Activated CD8-positive, alpha-beta memory T cell treated with anti-CD3 and anti-CD28 coated beads for 48 hours (primary cell): ENCODE data around the gene RGS6.

ENCODE experiments used
- DNase-seq, 3 experiments: peaks; one replicate each; pipeline ENCODE4 v3.0.0-alpha.2; 2020; ENCODE audit warnings: low read depth in 2 of 3, low spot score in 2 of 3

RGS6 gene

DNA sequence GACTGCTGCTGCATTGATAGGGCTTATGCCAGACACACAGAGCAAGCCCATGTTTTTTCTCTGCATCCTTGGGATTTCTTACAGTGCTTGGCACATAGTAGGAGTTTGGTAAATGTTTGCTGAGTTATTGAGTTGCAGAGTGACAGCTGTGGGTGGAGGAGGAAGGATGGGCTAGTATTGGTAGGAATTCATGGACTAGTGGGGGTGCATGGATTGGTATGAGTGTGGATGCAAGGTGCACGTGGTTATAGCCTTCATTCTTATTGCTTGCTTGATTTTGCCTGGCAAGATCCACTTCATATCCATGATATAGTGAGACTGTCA, 11.4 kb downstream of the RGS6 start:
- DNase-seq: no peak

DNA sequence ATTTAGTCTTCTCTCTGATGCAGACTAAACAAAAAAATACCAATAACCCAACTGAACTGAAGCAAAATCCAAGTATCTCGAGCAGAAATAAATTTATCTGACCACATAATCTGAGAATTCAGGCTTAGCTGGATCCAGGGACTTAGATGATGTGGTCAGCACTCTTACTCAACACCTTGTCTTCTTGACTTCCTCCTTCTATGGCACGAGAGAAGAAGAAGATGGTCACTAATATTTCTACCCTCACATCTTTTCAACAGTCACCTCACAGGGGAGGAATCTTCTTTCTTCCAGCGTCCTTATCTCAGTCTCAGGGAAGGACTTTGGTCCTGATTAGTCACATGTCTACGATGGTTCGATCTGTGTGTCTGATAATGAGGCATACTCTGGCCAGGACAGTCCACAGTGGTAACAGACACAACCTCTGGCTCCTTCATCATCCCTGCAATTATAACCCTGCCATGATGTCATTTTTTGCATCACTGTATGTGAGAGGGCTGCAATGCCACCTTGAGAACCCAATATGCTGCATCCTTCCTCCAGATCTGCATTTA, 15.8 kb downstream of the RGS6 start:
- no peak for DNase-seq

DNA sequence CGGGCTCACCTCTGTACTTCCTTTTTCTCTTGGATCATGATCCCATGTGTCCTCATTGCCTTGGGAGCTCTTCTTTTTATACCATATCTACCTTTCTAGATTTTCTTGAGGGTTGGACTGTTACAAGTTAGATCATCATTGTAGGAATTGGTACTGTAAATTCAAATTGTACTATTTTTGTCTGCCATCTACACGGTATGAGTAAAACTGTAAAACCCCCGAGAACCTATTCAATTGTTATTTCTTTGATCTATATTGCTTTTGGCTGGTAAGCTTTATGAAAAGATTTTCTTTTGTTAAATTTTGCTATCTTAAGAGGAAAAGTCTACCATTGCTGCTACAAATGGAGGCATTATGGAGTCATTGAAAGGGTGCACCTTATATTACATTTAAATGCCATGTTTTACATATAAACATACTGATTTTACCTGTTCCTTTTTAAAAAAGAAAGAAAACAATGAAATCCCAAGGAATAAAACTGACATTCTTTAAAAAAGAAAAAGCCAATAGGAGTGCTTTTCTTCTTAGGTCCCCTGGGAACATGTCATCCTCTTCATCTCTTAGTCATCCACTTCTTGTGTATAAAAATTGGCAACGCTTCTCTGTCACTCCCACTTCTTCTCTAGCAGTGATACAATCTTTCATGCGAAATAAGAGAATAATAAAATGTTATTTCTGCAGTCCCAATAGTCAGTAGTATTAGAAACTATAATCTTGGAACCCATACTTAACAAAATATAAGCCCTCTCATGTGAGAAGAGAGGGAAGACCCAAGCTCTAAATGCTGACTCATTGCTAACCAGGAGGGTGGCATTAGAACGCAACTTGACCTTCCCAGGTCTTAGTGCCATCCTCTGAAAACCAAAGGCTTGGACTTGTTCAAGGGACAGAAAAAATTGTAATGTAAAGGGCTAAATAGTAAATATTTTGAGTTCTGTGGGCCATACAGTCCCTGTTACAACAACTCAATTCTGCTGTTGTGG, 20.4 kb downstream of the RGS6 start:
- DNase-seq: no peak

DNA sequence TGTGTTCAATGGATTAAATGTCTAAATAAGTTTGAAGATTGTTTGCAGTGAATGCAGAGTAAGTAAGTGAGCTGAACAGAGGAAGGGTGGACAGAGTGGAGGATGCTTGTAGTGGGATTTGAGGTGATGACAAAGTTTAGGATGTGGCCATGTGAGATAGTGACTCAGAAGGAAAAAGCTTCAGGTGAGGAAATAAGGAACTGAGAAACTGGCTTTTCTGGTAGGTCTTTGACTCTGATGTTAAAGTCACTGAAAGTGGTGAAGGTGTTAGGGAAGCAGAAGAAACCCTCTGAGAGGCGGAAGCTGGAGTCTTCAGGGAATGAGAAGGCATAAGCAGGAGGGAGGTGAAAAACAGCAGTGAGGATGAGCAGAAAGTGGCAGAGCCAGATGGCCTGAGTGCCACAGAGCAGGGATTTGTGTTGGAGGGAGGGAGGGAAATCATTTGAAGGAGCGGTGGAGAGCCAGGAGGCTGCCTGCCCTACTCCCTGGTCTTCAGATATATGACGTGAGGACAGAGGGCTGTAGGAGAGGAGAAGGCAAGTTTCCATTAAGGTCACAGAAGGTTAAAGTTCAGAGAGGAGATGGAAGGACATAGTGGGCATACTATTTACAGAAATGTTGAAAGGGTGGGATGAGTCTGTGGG, 24.8 kb downstream of the RGS6 start:
- DNase-seq: no peak

DNA sequence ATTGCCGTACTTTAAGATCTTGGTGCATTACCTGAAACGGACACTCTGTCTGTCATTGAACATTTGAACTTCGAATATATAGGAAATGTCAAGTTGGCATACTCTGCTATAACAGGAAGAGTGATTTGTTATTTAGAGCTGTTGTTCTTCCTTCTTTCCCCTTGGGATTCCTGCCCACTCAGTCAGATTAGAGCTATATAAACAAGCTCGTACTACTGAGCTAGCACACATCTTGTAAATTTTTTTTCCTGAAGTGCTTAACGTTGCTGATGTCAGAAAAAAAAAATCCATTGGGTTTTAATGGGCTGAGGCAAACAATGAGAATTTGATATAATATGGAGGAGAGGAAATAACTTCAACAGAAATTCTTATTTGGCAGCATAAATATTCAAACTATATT, 26.8 kb downstream of the RGS6 start:
- no peak for DNase-seq

DNA sequence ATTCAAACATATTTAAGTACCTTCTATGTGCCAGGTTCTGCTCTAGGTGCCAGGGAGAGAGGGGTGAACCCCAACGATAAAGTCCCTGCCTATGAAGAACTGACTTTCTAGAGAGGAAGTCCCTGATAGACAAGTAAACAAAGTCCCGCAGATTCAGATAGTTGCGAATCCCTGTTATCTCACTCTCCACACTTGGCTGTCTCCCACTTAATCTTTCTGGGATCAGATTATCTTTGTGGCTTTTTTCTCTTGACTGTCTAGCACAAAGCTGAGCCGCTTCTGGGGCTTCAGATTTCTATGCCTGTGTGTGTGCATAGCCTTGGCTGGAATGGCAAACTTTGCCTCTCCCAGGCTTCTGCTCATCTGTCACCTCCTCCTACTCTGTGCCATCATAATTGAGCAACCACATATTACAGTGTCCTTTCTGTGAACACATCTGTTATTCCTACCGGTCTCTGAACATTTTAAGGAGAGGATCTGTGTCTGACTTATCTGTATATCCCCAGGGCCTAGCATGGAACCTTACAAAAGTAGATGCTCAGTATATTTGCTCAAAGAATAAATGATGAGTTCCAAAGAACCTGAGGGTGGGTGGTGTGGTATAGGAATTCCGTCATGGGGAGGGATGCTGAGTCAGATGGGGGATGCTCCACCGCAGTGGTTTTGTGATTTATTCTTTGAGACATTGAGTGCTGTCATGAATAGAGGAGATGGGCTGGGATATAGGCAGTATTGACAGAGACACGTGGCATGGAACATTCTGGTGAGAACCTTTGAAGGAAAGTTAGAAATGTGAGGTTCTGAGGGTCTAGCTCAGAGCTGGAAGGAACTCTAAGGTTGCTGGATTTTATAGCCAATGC, 28.5 kb downstream of the RGS6 start:
- DNase-seq: no peak

DNA sequence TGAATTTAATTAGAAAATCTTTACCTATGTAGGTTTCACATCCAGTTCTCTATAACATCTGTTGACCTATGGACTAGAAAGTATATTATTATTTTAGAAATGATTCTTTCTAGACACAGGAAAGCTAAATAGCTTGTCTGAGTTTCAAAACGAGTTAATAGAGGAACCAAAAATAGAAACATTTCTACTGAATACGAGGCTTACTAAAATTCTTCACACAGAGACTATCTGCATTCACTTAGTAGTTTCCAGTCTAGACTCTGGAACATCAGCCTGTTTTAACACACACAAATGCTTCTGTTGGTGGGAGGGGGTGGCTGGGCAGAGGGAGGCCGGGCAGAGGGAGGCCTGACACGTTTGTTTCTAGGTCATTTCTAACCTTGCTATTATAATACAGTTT, 29.7 kb downstream of the RGS6 start:
- no peak for DNase-seq

DNA sequence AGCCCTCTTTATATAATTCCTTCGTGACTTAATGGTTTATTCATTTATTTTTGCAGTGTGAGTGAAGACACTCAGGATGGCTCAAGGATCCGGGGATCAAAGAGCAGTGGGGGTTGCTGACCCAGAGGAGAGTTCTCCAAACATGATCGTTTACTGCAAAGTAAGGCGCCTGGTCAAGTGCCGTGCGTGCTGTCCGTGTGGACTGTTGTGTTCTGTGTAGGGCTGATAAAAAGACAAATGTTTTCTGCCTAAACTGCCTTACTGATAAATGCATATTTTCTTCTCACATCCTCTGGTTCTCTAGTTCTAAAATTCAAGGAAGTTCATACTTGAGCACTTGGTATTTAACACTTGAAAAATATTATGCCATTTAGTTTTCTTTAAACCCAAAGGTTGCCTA, 32.5 kb downstream of the RGS6 start:
- DNase-seq: no peak

DNA sequence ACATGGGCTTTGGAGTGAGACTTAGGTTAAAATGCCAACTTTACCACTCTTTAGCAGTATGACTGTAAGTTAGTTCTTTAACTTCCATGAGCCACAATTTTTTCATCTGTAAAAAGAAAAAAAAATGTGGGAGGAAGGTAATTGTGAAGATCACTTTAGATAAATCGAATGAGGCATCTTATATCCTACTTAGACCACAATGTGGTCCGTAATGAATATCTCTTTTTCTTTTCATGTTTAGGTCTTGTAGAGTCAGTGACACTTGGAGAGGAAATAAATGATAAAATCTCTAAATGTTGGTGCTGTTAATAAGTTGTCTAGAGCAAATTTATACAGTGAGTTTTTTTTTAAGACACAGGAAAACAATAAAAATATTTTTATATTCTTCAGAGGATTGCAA, 34.3 kb downstream of the RGS6 start:
- no peak for DNase-seq

DNA sequence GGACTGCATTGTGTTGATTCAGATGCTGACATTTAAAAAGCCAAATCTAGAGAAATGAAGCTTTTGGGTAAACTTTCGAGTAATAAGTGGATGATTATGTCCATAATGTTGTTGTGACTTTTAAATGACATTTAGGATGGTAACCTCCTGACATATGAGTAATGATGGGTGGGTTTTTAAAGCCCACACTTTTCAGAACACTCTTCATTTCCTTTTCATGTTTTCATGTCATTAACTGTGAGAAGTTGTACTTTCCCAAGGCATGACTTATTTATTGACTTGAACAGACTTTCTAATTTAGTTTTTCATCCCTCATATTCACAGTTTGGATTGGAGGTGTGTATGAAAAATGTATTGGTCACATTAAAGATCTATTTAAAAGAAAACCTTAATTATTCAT, 35.5 kb downstream of the RGS6 start:
- DNase-seq: no peak

DNA sequence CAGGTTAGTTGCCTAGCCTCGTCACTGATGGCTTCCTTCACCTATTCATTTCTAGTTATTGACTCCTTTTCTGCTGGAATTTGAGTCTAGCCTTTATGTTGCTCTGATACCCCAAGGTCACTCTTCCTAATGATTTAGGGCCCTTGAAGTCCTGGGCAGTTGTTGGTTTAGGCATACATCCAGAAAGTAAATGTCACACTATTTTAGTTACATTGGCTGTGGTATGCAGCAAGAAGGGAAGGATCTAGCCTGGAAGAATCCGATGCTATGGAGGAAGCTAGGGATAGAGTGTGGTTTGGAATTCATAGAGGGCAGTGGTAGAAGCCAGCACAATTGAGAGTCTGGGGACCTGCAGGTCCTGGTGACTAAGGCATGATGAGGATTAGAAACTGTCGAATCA, 38.0 kb downstream of the RGS6 start:
- no peak for DNase-seq

DNA sequence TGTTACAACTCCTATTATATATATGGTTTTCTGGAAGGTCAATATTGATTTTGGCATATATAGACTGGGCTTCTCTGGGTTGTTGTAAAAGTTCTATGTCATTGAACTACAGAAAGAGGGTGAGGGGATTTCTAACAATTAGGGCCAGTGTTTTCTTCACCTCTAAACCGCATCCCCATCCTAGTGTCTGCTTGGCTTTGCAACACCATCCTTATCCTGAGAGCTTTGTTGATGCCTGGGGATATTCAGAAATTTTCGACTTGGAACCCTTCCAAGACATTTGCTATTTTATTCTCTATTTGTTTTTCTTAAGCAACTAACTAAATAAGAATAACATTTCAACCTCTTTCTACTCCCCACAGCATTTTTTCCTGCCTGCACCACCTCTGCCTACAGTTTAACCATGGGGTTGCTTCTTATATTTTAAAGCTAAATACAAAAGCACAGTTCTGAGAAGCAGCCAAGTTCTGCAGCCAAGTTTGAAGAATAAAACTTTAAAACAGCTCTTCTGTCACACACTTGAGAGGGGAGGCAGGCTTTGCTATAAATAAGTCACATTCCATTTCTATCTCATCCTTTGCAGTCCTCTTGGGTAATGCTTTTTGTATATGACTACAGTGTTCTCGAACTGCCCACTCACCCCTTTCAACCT, 53.4 kb downstream of the RGS6 start:
- DNase-seq: no peak

DNA sequence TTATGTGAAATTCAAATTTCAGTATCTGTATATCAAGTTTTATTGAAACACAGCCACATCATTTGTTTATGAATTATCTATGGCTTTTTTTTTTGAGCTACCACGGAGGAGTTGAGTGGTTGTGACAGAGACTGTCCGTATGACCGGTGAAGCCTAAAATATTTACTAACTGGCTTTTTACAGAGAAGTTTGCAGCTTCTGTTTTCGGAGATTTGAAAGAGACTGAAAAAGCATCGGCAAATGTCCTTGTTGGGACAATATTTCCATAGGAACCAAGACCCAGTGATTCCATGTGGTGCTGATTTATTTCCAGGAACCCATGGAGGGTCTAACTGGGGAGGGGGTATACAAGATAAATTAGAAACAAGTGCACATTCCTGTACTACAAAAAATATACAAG, 56.2 kb downstream of the RGS6 start:
- DNase-seq: no peak

DNA sequence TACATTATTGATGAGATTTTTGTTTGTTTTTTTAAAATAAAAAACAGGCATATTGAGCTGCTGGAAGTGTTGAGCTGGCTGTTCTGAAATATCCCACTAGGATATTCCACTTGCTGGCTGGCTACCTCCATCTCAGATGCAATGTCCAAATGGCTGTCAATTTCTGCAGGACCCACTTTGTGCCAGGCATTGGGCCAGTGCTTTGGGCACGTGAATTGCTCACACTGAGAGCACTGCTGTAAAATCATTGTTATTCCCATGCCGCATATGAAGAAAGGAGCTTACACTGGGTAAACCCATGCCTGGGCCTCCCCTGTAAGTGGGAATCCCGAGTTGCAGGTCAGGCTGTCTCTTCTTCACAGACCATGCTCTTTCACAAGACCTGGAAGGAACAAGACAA, 56.7 kb downstream of the RGS6 start:
- no peak for DNase-seq

DNA sequence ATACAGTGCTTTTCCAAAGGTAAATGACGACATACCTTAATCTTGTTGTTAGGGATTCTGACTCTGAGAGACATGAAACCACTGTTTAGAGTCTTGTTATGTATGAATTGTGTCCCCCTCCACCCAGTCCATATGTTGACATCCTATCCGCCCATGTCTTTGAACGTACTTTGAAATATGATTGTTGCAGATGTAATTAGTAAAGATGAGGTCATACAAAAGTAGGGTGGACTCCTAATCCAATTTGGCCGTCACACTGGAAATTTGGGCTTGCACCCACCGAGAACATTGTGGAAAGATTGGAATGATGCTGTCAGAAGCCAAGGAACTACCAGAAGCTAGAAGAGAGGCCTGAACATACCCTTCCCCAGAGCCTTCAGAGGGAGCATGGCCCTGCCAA, 62.2 kb downstream of the RGS6 start:
- no peak for DNase-seq

DNA sequence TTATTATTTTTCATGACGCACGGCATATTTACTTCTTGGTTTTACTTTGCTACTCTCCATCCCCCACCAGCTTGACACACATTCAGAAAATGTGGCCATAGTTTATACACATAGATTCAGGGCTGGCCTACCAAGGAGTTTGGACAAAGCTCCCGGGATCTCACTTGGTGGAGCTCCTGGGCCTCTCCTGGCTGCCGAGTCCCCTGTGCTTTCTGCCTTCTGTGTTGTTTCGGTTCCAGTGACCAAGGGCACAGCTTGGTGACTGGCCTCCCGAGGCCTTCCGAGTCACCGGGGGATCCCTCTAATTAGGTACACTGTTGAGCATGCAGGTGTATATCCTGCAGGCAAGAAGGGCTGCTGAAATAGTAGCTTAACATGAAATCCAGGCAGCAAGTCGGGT, 63.5 kb downstream of the RGS6 start:
- no peak for DNase-seq

DNA sequence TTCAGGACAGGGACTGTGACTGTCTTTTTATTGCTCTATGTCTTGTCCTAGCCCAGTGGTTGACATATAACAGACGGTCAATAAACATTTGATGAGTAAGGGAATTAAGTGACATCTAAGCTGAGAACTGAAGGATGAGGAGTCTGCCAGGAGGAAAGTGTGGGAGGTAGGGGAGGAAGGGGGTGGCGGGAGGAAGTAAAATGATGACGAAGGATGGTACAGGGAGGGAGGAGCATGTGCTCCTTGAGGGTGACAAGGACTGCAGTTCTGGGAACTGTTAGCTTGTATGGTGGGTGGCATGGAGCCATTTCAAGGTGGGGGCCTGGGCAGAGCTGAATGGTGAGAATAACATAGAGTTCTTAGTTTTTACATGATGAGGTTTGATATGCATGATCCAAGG, 64.4 kb downstream of the RGS6 start:
- no peak for DNase-seq

DNA sequence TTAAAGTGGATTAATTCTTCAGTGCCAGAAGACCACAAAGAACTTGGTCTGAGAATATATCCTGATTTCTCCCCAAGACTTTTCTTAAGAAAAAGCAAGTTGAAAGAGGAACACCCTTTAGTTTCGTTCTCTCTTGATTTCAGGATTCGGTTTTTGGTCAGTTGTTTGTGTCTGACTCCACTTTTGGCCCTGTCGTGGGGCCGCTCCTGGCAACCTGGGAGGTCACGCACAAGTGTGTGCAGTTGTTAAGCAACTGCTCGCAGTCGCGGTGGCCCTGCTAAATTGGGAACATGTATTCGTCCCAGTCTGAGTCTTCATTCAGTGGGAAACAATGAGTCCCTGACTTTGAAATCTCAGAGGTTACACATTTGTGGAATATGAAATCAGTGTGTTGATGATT, 68.7 kb downstream of the RGS6 start:
- no peak for DNase-seq

DNA sequence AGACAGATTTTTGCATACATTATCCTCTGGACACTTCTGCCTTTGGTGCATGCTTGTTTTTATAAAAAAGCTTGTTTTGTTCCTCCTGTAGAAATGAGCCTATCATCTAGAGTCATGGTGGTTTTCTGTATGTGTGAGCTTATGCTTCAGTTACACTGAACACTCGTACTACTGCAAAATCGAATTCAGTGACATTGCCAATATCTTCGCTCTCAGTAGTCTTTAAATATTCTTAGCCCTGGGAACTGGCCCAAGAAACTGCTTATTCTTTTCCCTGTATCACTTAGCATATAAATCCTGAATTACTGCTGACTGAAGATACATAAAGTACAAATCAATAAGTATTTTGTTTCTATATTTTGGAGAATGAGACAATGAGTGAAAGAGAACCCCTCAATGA, 70.5 kb downstream of the RGS6 start:
- no peak for DNase-seq

DNA sequence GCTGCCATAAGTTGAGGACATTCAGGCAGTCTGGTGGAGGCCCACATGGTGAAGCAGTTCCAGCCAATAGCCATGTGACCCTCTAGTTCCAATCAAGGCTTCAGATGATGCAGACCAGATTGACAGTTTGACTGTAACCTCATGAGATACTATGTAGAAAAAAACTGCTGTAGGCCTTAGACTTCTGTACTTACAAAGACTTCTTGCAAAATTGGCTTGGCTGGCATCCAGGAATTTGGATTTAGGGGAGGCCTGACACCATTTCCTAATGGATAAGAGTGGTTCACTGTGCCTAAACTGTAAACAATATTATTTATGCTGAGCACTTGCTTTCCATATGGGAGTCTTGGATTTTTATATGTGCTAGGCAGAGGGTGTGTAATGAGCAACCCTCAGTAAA, 76.4 kb downstream of the RGS6 start:
- DNase-seq: no peak

DNA sequence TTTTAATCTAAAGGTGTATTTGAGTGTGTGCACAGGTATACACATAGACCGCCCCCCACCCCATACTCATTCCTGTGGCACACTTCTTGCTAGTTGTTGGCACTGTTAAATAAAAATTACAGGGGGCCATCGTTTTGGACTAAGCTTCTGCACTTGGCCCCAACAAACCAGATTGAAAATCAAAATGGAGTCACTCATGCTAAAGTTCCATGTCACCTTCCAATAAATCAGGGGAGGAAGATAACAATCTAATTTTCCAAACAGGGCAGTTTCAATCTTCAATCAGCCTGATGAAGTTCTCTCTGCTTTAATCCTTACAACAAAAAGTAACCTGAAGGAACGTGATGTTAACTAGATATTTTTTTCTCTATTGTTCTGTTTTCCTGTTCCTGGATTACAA, 78.2 kb downstream of the RGS6 start:
- no peak for DNase-seq
